HG02973 (cell line): ENCODE results near the gene ACMSD.
A peak's percentile ranks its signal among the peaks of the same experiment; 100 is the strongest.

Experiments
- ATAC-seq: cut with Tn5 transposase; IDR thresholded peaks from one replicate; pipeline ENCODE4 v1.9.1; 2021; ENCODE audit warnings: moderate library complexity; ENCODE audit not compliant: unreplicated experiment

The ACMSD gene

GRCh38 chr2:134943540-134943939 lies 105.1 kb downstream of the ACMSD start:
- ATAC-seq = peak; percentile 67

- ATAC-seq = no peak
These were observed 106.6 kb downstream of the ACMSD start for GRCh38 chr2:134944975-134945374.

- no peak for ATAC-seq
These were observed 107.7 kb downstream of the ACMSD start for GRCh38 chr2:134946073-134946472.

DNA sequence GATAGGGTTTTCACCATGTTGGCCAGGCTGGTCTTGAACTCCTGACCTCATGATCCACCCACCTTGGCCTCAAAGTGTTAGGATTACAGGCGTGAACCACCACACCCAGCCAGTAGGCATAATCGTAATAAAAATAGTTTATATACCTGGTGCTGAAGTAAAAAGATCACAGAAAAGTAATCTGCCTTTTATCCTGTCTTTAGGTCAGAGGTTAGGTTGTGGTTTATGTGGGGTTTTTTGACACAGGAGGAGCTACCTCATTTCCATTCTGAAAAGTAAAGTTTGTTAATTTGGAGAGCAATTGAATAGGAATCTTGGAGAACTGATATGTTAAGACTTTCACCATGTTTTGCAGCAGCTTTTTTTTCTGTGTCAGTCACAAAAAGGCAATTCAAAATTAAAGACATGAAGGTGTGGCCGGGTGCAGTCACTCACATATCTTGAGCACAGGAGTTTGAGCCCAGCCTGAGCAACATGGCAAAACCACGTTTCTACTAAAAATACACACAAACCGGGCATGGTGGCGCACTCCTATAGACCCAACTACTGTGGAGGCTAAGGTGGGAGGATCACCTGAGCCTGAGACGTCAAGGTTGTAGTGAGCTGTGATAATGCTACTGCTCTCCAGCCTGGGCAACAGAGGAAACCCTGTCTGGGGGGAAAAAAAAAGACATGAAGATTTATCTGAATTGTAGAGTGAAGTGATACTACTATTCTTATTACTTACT lies 111.7 kb downstream of the ACMSD start:
- ATAC-seq = no peak

- no peak for ATAC-seq
These were observed 112.5 kb downstream of the ACMSD start for GRCh38 chr2:134950886-134951285.
